Thoracic aorta (tissue), 2 donors: ENCODE measurements around the gene HNMT. TPM values are rescaled to one million over a fixed set of nuclear protein-coding genes. Genes with fewer than 3 reads are reported as not detected.
"Not testable (repeated sequence)": the region's sequence is repeated elsewhere in the genome, so short reads cannot be mapped to it uniquely, and the experiment has no call there.

Experiments
- ATAC-seq: fragments of 150-250 bp; one replicate; pipeline ENCODE4 v1.8.0; 2017; ENCODE audit warnings: low read depth; ENCODE audit not compliant: insufficient number of reproducible peaks, low FRiP score
- DNase-seq: peaks from one replicate; pipeline ENCODE4 v3.0.0-alpha.2; 2020; ENCODE audit warnings: low spot score
- H3K27ac ChIP-seq, 2 donors: fragments of 200-600 bp; sonication (generic); 1 replicate in 1 of 2; 2 replicates in 1 of 2; pipeline ENCODE4 v1.5.1; 2016; ENCODE audit warnings: mild to moderate bottlenecking in 2 of 2, moderate library complexity in 2 of 2
- H3K27me3 ChIP-seq: fragments of 200-600 bp; sonication (generic); replicated peaks from 2 replicates; pipeline ENCODE4 v1.6.0; 2016; ENCODE audit warnings: mild to moderate bottlenecking; ENCODE audit not compliant: insufficient read depth
- H3K36me3 ChIP-seq: fragments of 200-600 bp; sonication (generic); one replicate; pipeline ENCODE4 v1.5.1; 2016
- H3K4me1 ChIP-seq, 2 donors: fragments of 200-600 bp; sonication (generic); 1 replicate in 1 of 2; 2 replicates in 1 of 2; pipeline versions ENCODE4 v1.5.1 to v1.6.0; 2016; ENCODE audit warnings: low read depth in 2 of 2, mild to moderate bottlenecking in 1 of 2; ENCODE audit not compliant: control insufficient read depth in 1 of 2
- H3K4me3 ChIP-seq: fragments of 200-600 bp; sonication (generic); 2 replicates; pipeline ENCODE4 v1.5.1; 2016; ENCODE audit warnings: mild to moderate bottlenecking
- H3K9me3 ChIP-seq: fragments of 200-600 bp; sonication (generic); 2 replicates; pipeline ENCODE4 v1.5.1; 2016
- total RNA-seq, 2 donors: library from RNA; depleted of rRNA; stranded (reverse); fragments of >200 nt; gene quantifications; one replicate each; pipeline versions ENCODE4 v1.1.0 to v1.2.3, GENCODE V29; 2016
- TF ChIP-seq, protein P1 (sequence below): fragments of 200-600 bp; sonication (generic); IDR thresholded peaks from one replicate; pipeline ENCODE4 v1.5.1; 2019; ENCODE audit warnings: antibody characterized with exemption

Gene HNMT
- total RNA-seq, 2 donors from 2014 or later = 57.0 to 67.2 TPM

DNA sequence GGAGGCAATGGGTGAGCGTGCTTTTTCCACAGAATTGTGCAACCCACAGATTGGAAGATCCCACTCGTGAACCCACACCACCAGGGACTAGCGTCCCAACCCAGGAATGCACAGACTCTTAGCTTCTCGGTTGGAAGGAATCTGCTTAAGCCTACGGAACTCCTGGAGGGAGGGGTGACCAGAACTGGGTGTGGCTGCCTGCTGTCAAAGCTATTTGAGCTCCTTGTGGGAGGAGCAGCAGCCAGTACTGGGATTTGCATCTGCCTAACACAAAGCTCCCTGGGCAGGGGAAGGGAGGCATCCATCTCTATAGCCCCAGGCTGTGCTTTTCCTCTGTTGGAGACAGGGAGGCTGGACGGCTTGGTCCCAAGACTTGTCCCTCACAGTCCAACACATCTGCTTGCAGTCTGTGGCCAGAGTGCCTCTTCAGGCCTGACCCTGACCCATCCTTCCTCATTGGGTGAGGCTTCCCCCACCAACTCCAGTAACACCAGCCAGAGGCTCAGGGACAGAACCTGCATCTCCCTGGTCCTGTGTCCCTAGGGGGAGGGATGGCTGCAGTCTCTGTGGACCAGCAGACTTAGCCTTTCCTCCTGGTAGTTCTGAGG lies 27.9 kb downstream of the HNMT start:
- TF ChIP-seq, protein P1, sequence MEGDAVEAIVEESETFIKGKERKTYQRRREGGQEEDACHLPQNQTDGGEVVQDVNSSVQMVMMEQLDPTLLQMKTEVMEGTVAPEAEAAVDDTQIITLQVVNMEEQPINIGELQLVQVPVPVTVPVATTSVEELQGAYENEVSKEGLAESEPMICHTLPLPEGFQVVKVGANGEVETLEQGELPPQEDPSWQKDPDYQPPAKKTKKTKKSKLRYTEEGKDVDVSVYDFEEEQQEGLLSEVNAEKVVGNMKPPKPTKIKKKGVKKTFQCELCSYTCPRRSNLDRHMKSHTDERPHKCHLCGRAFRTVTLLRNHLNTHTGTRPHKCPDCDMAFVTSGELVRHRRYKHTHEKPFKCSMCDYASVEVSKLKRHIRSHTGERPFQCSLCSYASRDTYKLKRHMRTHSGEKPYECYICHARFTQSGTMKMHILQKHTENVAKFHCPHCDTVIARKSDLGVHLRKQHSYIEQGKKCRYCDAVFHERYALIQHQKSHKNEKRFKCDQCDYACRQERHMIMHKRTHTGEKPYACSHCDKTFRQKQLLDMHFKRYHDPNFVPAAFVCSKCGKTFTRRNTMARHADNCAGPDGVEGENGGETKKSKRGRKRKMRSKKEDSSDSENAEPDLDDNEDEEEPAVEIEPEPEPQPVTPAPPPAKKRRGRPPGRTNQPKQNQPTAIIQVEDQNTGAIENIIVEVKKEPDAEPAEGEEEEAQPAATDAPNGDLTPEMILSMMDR = no peak
- Histone ChIP-seq H3K4me1 (no peaks in the 10 kb centered on the region), H3K36me3 (peaks cover 18% of the 10 kb centered on the region), H3K9me3 (no peaks in the 10 kb centered on the region), H3K27me3 (no peaks in the 10 kb centered on the region), H3K27ac (no peak overlapping the region), H3K4me3 (no peak overlapping the region)
- ATAC-seq = no peak
- DNase-seq = no peak

GRCh38 chr2:137993715-137994476 lies 29.6 kb downstream of the HNMT start:
- not testable (repeated sequence) for H3K27me3 ChIP-seq, H3K4me1 ChIP-seq, H3K9me3 ChIP-seq, ATAC-seq, DNase-seq, H3K4me3 ChIP-seq, H3K27ac ChIP-seq
- H3K36me3 ChIP-seq = peaks cover 16% of the 10 kb centered on the region

DNA sequence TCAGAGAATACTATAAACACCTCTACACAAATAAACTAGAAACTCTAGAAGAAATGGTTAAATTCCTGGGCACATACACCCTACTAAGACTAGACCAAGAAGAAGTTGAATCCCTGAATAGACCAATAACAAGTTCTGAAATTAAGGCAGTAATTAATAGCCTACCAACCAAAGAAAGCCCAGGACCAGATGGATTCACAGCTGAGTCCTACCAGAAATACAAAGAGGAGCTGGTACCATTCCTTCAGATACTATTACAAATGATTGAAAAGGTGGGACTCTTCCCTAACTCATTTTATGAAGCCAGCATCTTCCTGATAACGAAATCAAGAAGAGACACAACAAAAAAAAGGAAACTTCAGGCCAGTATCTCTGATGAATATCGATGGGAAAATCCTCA lies 31.1 kb downstream of the HNMT start:
- H3K4me3 ChIP-seq, DNase-seq, H3K36me3 ChIP-seq, H3K27me3 ChIP-seq, ATAC-seq, H3K9me3 ChIP-seq, H3K27ac ChIP-seq, H3K4me1 ChIP-seq: not testable (repeated sequence)

GRCh38 chr2:137996158-137996557 lies 31.9 kb downstream of the HNMT start:
- not testable (repeated sequence) for H3K4me1 ChIP-seq, H3K36me3 ChIP-seq, DNase-seq, H3K9me3 ChIP-seq, H3K4me3 ChIP-seq, H3K27me3 ChIP-seq, H3K27ac ChIP-seq, ATAC-seq

DNA sequence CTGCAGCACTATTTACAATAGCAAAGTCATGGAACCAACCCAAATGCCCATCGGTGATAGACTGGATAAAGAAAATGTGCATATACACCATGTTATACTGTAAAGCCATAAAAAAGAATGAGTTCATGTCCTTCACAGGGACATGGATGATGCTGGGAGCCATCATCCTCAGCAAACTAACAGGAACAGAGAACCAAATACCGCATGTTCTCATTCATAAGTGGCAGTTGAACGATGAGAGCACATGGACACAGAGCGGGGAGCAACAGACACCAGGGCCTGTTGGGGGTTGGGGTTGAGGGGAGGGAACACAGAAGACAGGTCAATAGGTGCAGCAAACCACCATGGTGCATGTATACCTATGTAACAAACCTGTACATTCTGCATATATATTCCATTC lies 33.5 kb downstream of the HNMT start:
- no peak overlapping the region for H3K27ac ChIP-seq
- no peaks in the 10 kb centered on the region for H3K4me1 ChIP-seq
- TF ChIP-seq, protein P1 = no peak
- peaks cover under 1% of the 10 kb centered on the region for H3K36me3 ChIP-seq
- H3K4me3 ChIP-seq = no peak overlapping the region
- no peak for ATAC-seq
- no peaks in the 10 kb centered on the region for H3K9me3 ChIP-seq
- DNase-seq = no peak
- H3K27me3 ChIP-seq = no peaks in the 10 kb centered on the region

- no peak for DNase-seq
- no peaks in the 10 kb centered on the region for H3K9me3 ChIP-seq
- TF ChIP-seq, protein P1 = no peak
- no peaks in the 10 kb centered on the region for H3K4me1 ChIP-seq
- no peak overlapping the region for H3K4me3 ChIP-seq
- no peaks in the 10 kb centered on the region for H3K36me3 ChIP-seq
- no peaks in the 10 kb centered on the region for H3K27me3 ChIP-seq
- no peak overlapping the region for H3K27ac ChIP-seq
- no peak for ATAC-seq
Observed at GRCh38 chr2:137998503-137998902, 34.2 kb downstream of the HNMT start.
